ENCODE results near the gene PSD.

Gene PSD

DNA sequence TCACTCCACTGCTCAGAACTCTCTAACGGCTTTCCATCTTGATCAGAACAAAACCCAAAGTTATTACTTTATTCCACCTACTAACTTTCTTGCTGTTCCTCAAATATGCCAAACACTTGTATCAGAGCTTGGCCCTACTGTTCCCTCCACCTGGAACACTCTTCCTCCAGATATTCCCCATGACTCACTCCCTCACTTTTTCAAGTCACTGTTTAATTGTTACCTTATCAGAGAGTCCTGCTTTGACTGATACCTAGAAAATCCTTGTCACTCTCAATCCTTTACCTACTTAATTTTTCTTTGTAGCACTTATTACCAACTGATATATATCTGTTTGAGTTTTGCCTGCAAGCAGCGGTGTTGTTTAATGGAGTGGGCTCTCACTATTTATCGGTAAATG lies 28.7 kb downstream of the PSD start:
- no peak for DNase-seq (ENCODE audit: low read depth in 3 of 3)

DNA sequence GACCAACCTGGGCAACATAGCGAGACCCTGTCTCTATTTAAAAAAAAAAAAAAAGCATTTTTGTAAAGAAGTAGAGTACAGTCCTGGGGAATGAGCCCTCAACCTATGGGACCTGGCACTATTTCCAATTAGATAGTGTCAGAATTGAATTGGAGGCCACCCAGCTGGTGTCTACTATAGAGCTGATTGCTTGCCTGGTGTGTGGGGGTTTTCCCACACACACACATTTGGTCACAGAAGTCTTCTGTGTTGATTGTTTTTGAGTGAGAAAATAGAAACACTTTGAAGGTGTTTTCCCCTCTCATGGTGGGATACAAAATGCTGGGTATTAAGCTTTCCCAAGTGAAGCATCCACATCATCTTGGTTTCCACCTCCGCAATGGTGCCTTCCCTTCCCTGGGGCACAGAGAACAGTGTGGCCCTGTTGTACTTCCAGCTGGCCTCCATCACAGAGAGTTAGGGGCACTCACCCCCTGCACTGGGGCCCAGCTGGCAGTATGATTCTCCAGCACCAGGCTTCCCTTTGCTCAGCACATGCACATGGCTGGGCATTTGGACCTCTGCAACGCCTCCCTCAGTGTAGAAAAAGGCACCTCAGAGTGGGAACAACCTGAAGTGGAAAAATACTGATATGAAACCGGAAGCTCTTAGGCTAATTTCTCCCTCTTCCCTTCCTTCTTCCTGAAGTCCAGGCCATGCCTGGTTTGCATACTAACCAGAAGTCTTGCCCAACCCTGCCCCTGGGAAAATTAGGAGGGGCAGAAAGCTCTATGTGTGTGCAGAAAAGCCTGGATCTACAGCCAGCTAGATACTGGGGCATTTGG lies 33.8 kb downstream of the PSD start:
- DNase-seq (ENCODE audit: low read depth in 3 of 3), result no peak

DNA sequence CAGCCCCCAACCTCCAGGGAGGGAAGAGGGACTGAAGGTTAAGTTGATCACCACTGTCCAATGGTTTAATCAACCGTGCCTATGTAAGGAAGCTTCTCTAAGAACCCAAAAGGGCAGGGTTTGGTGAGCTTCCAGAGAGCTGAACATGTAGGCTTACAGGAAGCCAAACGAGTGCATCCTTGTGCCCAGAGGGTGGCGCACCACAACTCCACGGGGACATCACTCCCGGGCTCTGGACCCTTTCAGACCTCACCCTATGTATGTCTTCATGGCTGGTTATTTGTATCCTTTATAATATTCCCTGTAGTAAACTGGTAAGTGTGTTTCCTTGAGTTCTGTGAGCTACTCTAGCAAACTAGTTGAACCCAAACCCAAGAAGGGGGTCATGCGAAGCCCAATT lies 34.5 kb downstream of the PSD start:
- DNase-seq (ENCODE audit: low read depth in 3 of 3), result no peak

DNA sequence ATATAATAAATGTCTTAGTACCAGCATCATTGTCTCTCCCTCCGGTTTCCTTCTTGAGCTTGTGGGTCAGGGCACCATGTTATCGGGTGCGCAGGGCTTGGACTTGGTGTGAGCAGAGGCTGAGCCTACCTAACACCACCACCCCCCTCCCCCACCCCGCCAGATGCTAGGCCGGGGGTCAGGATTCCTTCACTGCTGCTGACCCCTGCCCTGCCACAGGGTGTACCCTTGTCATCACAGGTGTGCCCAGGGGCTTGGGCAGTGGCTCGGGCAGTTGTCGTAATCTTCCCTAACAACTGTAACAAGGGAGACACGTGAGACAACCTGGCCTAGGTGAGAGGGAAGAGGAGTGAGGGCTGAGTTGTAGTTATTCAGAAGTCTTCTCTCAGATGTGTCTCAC lies 35.7 kb downstream of the PSD start:
- no peak for DNase-seq (ENCODE audit: low read depth in 3 of 3)

DNA sequence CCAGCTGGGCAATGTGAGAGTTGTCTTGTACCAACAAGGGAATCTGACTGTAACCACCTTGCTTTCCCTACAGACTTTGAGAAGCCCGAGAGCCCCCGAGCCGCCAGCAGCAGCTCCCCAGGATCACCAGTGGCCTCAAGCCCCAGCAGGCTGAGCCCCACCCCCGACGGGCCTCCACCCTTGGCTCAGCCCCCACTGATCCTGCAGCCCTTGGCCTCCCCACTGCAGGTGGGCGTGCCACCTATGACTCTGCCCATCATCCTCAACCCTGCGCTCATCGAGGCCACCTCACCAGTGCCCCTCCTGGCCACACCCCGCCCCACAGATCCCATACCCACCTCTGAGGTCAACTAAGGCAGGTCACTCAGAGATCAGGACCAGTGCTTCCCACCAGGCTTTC lies 36.6 kb downstream of the PSD start:
- DNase-seq (ENCODE audit: low read depth in 3 of 3), result no peak

DNA sequence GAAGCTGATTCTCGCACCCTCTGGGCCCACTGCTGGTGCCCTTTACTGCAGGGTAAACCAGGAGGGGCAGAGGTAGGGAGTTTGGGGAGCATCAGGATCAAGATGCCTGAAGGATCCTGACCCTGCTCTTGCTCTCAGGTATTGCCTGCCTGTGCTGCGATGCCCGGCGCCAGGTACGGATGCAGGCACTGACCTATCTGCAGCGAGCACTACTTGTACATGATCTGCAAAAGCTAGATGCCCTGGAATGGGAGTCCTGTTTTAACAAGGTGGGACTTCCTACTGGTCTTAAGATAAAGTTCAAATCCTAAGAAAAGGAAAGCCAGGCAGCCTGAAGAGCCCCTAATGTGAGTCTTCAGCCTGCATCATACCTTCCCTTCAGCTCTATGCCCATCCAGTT lies 39.2 kb downstream of the PSD start:
- no peak for DNase-seq (ENCODE audit: low read depth in 3 of 3)

DNA sequence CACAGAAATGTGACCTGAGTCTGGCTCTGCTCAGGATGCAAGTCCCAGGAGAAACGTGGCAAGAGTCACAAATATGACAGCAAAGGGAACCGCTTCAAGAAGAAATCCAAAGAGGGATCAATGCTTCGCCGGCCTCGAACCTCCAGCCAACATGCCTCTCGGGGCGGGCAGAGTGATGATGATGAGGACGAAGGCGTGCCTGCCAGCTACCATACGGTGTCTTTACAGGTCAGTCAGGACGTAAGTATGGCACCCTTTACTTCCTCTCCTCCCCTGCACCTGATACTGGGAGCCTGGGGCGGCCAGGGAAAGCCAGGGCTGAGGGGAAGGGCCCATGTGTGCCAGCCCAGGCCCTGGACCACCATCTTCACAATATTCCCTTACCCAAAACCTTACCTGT lies 41.7 kb downstream of the PSD start:
- no peak for DNase-seq (ENCODE audit: low read depth in 3 of 3)

DNA sequence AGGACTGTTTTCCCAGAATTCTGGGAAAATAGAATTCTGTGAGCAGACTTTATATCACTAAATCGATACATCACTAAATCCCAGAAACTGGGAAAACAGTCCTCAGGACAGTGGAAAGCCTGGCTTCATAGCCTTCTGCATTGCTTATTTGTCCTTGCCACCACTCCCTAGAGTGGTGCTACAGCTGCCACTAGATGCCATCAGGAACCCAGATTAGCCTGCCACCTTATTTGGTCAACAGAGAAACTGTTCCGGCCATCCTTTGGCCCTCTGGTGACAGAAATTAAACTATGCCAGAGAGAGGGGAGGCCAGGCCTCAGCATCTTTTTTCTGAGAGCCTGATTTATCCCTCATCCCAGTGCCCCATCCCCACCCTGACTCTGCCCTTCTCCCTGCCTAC lies 42.7 kb downstream of the PSD start:
- DNase-seq (ENCODE audit: low read depth in 3 of 3), result no peak

DNA sequence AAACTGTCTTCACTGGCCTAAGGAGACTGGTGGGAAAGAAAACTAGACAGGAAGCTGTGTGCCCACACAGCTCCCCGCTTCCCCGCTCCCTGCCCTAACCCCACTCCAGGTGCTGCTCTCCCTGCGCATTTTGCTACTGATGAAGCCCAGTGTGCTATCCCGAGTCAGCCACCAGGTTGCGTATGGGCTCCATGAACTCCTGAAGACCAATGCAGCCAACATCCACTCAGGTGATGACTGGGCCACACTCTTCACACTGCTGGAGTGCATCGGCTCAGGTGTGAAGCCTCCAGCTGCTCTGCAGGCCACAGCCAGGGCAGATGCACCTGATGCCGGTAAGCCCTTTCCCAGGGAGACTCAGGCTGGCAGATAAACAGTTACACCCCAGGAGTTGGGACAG lies 43.3 kb downstream of the PSD start:
- no peak for DNase-seq (ENCODE audit: low read depth in 3 of 3)

DNA sequence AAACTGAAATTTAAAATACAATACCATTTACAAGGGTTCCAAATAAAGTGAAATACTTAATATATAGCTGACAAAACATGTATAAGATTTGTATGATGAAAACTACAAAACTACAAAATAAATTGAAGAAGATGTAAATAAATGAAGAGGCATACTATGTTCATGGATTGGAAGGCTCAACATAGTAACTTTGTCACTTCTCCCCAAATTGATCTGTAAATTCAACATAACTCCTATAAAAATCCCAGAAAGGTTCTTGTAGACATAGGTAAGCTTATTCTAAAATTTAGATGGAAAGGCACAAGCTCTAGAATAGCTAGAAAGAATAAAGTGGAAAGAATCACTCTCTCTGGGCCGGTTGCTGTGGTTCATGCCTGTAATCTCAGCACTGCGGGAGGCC lies 47.3 kb downstream of the PSD start:
- no peak for DNase-seq (ENCODE audit: low read depth in 3 of 3)

DNA sequence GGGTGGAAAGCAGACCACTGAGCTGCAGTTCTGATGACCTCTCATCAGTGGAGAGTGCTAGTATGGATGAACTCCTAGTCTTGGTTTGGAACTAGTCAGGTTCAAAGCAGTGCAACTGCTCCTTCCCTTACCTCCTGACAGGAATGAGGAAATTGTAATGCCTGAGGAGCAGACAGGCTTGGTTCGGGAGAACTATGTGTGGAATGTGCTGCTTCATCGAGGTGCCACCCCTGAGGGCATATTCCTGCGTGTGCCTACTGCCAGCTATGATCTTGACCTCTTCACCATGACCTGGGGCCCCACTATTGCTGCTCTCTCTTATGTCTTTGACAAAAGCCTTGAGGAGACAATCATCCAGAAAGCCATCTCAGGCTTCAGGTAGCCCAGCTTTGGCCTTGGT lies 50.5 kb downstream of the PSD start:
- no peak for DNase-seq (ENCODE audit: low read depth in 3 of 3)

DNA sequence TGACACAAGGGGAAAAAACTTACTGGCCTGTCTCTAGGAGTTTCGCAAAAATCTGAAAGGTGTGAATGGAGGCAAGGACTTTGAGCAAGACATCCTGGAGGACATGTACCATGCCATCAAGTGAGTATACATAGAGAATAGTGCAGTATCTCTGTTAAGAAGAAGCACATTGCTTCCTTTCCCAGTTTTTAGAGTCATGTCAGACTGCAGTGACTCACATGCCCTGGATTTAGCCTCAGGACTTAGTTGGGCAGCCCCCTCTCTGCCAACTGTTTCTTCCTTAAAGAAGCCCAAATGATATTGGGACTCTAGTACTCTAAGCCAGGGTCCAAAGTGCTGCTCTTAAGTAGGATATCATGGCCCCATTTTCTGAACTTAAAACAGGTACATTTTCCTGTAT lies 51.1 kb downstream of the PSD start:
- no peak for DNase-seq (ENCODE audit: low read depth in 3 of 3)

DNA sequence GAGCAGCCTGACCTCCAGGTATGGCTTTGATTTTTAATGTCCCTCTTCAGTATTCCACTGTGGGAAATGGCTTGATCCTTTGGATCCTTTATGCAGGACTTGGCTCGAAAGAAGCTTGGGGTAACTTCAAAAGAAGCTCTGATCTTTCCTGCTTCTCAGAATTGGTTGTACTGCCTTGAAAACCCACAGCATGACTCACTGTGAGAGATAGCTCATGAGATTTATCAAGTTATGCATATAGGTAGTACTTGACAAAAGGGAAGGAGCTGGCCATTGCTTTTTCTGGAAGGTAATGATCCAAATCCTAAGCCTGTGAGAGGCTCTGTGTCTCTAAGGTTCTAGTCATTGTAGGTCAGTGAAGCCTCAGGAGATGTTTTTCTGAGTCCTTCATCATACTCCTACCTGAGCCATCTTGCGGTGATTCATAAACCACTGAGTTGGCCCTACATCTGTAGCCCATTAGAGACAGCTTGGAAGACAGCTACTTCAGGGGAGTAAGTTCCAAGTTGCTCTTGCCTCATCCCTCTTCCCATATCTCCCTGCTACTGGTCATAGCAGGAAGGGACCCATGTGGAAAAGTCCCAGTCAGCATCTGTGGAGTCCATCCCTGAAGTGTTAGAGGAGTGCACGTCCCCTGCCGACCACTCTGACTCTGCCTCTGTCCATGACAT lies 59.7 kb downstream of the PSD start:
- DNase-seq (ENCODE audit: low read depth in 3 of 3), result no peak

DNA sequence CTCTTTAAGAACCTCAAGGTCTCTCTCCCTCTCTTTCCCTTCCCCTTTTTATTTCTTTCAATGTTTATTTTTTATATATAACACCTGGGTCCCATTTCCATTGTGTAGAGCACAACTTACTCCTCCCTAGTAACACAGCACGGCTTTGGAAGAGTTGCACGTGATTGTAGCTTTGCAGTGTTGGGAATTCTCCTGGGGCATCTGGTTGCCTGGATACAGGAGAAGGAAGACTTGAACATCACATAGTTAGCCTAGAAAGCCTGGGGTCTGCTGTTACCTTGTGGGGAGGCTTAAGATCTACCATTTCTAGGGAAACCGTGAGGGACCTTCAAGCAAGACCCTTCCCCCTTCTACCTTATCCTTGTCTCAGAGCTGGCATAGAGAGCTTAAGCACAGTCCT lies 64.1 kb downstream of the PSD start:
- no peak for DNase-seq (ENCODE audit: low read depth in 3 of 3)

All from stimulated activated CD4-positive, alpha-beta T cell treated with anti-CD3 and anti-CD28 coated beads, TNF-alpha, amount 100 ng/mL, for 48 hours (primary cell).